Activated CD4-positive, alpha-beta T cell treated with anti-CD3 and anti-CD28 coated beads for 48 hours (primary cell): ENCODE results near the gene HJV.

Experiments
- DNase-seq: peaks from one replicate; pipeline ENCODE4 v3.0.0-alpha.2; 2020

HJV gene

GRCh38 chr1:146020058-146021049 is 1.2 kb downstream of the HJV start:
- DNase-seq: no peak

DNA sequence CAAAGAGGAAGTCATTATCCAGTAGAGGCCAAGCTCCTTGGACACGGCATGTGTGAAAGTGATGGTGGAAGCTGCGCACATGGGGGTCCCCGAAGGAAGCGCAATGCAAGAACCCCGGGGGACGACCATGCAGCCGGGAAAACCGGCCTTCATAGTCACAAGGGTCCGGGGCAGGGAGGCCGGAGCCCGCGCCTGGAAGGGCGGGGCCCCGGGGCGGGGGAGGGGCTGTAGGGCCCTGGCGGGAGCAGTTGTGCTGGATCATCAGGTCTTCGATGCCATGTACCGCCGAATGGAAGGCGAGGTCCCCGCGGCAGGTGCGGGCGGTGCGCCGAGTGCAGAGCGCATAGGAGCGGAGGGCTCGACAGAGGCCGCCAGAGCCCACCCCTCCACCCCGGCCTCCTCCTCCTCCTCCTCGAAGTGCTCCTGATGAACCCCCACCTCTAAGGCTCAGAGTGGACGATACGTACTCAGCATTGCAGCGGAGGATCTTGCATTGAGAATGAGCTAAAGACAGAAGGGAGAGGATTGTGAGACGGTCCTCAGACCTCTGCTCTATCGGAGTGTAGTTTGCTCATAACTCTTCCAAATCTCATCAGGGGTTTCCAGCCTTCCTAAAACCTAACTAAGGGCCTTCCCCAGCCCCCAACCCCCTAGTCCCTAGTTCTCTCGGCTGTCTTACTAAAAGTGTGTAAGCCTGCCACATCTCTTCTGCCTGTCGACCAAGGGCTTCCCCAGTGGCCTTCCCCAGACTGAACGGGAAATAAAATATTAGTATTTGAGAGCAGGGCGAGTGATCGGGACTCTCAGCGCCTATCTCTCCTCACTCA is 2.1 kb downstream of the HJV start:
- no peak for DNase-seq

GRCh38 chr1:146016891-146017290 is 4.6 kb downstream of the HJV start:
- DNase-seq: no peak

DNA sequence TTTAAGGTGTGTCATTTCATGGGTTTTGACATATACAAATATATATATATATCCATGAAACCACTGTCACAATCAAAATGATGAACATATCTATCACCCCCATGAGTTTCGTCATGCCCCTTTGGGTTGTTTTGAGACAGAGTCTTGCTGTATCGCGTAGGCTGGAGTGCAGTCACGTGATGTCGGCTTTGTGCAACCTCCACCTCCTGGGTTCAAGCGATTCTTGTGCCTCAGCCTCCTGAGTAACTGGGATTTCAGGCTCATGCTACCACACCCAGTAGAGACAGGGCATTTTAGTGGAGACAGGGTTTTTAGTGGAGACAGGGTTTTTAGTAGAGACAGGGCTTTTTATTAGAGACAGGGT is 8.0 kb downstream of the HJV start:
- no peak for DNase-seq

GRCh38 chr1:146012703-146013558 is 8.6 kb downstream of the HJV start:
- peak; percentile 56 for DNase-seq

DNA sequence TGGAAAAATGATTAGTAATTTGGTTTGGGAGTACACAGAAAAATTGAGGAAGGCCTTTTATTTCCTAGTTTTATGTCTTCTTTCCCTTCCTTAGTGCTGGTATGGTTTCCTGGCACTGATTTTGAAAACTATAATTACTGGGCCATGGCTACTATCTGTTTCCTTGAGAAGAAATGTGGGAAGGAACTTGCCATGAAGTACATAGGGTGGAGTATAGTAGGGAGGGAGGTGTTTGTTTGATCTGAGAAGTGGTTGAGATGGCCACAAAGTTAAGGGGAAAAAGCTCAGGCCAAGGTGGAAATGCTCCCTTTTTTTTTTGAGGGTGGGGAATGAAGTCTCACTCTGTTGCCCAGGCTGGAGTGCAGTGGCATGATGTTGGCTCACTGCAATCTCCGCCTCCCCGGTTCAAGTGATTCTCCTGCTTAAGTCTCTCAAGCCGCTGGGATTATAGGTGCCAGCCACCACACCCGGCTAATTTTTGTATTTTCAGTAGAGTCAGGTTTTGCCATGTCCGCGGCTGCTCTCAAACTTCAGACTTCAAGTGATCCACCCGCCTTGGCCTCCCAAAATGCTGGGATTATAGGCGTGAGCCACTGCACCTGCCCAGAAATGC is 11.3 kb downstream of the HJV start:
- DNase-seq: no peak

GRCh38 chr1:146007489-146008133 is 13.9 kb downstream of the HJV start:
- DNase-seq: no peak

DNA sequence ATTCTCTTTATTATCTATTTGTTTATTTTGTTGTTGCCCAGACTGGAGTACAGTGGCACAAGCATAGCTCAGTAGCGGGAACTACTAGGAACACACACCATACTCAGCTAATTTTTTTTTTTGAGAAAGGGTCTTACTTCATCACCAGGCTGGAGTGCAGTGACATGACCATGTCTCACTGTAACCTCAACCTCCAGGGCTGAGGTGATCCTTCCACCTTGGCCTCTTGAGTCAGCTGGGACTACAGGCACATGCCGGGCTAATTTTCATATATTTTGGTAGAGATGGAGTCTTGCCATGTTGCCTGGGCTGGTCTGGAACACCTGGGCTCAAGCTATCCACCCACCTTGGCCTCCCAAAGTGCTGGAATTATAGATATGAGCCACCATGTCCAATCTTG is 19.8 kb downstream of the HJV start:
- no peak for DNase-seq

- DNase-seq: no peak
Measured at GRCh38 chr1:145999321-146000024, 22.1 kb downstream of the HJV start.

GRCh38 chr1:145997718-145998023 is 23.9 kb downstream of the HJV start:
- no peak for DNase-seq

DNA sequence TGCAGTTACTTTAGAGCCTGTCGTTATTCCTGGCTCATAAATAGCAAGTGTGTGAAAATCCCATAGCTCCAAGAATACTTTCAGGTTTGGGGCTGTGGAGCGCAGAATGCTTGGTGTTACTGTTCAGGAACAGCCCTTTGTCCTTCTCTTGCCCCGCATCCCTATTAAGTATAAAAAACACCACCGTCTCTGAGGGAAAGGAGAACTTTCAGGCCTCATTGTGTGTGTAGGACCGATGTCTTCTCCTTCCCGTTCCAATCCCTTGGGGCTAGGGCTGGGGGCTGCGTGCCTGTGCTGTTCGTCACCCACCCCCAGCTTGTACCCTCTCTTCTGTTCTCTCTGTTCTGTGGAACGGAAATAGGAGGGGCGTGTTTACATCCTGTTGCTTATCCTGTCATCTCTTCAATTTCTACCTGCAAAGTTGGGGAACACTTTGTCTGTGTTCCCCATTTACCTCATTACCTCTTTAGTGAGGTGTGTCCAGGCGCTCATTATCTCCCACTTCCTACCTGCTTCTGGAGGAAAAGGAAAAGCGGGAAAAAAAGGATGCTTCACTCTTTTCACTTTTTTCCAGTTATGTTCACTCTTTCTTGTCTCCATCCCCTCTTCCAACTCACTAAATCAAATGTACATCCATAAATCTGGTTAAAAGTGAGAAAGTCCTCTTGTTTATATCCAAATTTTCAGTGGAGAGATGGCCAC is 24.4 kb downstream of the HJV start:
- peak; percentile 63 for DNase-seq

DNA sequence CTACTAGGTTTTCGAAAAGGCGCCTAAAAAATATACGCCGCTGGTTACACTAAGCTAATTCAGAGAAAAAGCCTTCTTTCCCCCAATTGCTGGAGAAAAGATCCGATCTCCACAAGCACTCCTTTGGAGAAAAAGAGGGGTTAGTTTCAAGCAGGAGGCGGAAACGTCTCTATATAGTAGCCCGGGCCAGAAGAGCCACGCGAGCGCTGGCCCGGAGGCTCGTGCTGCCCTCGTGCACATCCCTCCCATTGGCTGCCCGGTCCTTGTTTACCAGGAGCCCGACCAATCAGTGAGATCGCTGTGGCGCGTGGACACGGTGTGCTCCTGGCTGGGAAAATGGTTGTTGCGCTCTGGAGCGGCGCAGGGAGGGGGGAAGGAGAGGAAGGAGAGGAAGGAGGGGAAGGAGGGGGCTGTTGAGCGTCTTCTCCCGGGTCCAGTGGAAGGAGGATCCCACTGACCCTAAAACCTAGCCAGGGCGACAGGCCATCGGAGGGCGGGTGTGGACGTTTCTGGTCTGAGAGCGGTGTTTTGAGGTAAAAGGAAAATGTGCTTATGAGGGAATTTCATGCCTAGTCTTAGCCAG is 25.0 kb downstream of the HJV start, which contains the start of gene TXNIP:
Gene TXNIP, minus strand, starts transcription at position 147 of the 583 bp plus-strand sequence. CDS start 313 bp downstream, outside the sequence.
- peak; percentile 95 for DNase-seq

GRCh38 chr1:145995964-145996432 is 25.5 kb downstream of the HJV start:
- DNase-seq: no peak

GRCh38 chr1:145995148-145995881 is 26.2 kb downstream of the HJV start:
- DNase-seq: no peak

DNA sequence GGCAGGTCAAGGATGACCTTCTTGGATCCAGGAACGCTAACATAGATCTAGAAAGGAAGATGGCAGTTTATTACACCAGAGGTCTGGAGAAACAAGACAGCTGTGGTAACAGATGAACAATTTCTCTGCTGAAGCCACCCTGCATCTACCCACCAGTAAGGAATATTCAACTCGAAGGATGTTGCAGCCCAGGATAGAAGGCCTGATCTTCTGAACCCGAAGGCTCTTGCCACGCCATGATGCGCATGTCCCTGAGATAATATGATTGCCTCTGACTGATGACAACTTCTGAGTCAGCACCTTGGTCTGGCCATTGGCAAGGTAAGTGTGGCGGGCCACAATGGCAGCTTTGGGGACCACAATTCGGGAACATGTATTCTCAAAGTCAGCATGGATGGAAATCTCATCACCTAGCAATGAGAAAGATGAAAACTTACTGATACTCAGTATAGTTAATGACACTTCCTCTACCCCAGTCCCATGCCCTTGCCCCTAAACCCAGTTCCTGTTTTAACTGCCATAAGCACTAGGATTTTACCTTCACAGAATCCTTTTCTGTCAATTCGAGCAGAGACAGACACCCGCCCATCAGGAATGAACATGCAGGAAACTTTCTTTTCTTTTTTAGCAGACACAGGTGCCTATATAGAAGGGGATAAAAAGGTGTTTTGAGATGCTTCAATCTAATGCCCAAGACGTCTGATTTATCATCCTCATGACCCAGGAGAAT is 27.0 kb downstream of the HJV start:
- DNase-seq: peak; percentile 66

GRCh38 chr1:145993618-145994390 is 27.7 kb downstream of the HJV start:
- no peak for DNase-seq

- DNase-seq: no peak
Measured at GRCh38 chr1:145992958-145993617, 28.4 kb downstream of the HJV start.
